Central memory CD4-positive, alpha-beta T cell (primary cell): ENCODE data around the gene MTHFD1.

Experiments used
- DNase-seq: peaks from one replicate; pipeline ENCODE4 v3.0.0; 2022

Gene MTHFD1

GRCh38 chr14:64447876-64448670 is 59.9 kb downstream of the MTHFD1 start:
- DNase-seq = no peak

- no peak for DNase-seq
Observed at GRCh38 chr14:64450255-64450654, 62.1 kb downstream of the MTHFD1 start.

GRCh38 chr14:64454671-64455070 is 66.5 kb downstream of the MTHFD1 start:
- DNase-seq = no peak

GRCh38 chr14:64459405-64460136 is 71.4 kb downstream of the MTHFD1 start:
- DNase-seq = no peak

DNA sequence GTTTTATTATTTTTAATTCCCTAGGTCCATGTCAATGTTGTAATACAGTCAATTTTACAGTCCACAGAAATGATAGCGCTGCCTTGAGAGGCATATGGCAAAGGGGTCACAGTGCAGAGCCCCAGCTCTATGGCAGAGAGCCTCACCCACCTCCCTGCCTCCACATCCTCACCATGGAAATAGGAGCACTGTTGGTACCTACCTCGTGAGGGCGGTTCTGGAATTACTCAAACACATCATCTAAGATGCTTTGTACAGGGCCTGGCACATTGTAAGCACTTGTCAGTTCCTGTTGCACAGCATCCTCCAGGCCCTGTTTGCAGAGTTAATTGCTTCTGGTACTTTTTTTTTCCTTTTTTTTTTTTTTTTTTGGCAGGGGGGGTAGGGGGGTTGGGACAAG is 73.1 kb downstream of the MTHFD1 start:
- no peak for DNase-seq

- no peak for DNase-seq
Observed at GRCh38 chr14:64463195-64463594, 75.0 kb downstream of the MTHFD1 start.

DNA sequence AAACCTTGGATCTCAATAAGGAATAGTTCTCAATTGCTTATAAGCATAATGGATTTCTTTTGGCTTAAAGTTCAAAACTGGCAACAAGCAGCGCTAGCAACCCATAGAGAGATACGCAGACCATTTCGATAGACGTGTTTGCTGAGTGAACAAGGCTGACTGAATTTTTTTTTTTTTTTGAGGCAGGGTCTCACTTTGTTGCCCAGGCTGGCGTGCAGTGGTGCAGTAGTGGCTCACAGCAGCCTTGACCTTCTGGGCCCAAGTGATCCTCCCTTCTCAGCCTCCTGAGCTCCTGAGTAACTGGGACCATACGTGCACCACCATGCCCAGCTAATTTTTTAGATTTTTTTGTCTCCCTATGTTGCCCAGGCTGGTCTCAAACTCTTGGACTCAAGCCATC is 75.7 kb downstream of the MTHFD1 start:
- DNase-seq = no peak

- DNase-seq = no peak
Observed at GRCh38 chr14:64464651-64465050, 76.5 kb downstream of the MTHFD1 start.

- DNase-seq = peak; percentile 63
Observed at GRCh38 chr14:64465191-64465822, 77.2 kb downstream of the MTHFD1 start, which contains the start of gene AKAP5. TSS of gene AKAP5 (plus strand) at chr14:64465499. CDS start at chr14:64468395, 2,896 bp downstream.

GRCh38 chr14:64465831-64466554 is 77.8 kb downstream of the MTHFD1 start:
- DNase-seq = no peak

- no peak for DNase-seq
Observed at GRCh38 chr14:64467101-64467500, 78.9 kb downstream of the MTHFD1 start.

DNA sequence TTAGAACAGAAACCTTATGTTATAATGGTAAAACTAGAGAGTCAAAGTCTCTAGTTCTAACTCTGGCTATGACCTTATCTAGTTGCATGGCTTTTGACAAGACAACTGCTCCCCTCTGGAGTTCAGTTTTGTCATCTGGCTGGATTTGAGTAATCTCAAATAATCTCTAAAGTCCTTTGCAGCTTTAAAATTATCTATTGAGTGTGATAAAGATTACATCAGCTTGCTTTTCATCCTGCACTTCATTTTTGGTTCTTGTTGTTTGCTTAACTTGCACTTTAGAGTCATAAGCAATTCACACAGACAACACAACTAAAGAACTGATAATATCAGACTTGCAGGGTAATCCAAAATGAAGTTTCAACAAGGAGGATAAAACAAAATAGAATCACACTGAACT is 79.4 kb downstream of the MTHFD1 start:
- DNase-seq = no peak

GRCh38 chr14:64468451-64468850 is 80.3 kb downstream of the MTHFD1 start:
- no peak for DNase-seq

- no peak for DNase-seq
Observed at GRCh38 chr14:64474041-64474440, 85.9 kb downstream of the MTHFD1 start.

GRCh38 chr14:64474698-64475097 is 86.5 kb downstream of the MTHFD1 start:
- no peak for DNase-seq

DNA sequence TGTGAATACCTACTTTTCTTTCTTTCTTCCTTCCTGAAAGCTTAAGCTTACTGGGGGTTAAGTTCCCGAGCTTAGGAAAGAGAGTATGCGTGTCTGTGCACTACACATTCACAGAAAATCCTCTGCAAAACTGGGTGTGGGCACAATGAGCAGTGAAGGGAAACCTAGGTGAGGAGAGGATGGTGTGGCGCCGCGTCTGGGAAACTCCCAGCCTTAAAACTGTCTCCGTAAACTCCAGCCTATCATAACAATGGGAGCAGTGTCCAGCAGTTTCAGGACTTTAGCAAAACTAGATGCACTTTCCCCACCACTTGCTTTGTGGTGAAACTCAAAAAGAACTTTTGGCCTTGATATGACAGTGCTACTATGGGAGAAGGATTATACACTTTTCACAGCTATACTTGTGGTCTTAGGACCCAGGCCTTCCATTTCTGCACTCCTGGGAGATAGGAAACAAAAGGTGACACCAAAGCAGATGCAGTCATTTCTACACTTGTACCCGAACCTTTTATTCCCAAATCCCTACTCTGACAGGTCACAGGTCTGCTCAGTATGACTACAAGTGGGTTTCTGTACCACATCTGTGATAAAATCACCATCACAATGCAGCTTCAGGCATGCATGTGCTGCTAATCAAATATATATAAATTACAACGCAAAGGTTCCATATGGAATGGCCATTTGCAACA is 87.6 kb downstream of the MTHFD1 start:
- no peak for DNase-seq

DNA sequence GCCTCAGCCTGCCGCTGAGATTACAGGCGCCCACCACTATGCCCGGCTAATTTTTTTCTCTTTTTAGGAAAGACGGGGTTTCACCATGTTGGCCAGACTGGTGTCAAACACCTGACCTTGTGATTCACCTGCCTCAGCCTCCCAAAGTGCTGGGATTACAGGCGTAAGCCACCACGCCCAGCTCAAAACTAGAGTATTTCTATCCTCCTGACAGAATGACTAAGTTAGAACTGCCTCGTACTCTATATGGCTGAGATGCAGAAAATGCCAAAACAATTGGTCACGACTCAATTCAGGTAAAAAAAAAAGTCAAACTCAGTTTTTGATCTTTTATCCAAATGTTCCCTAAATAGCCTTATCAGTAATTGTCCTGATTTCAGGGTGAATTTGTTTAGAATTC is 88.3 kb downstream of the MTHFD1 start:
- no peak for DNase-seq

DNA sequence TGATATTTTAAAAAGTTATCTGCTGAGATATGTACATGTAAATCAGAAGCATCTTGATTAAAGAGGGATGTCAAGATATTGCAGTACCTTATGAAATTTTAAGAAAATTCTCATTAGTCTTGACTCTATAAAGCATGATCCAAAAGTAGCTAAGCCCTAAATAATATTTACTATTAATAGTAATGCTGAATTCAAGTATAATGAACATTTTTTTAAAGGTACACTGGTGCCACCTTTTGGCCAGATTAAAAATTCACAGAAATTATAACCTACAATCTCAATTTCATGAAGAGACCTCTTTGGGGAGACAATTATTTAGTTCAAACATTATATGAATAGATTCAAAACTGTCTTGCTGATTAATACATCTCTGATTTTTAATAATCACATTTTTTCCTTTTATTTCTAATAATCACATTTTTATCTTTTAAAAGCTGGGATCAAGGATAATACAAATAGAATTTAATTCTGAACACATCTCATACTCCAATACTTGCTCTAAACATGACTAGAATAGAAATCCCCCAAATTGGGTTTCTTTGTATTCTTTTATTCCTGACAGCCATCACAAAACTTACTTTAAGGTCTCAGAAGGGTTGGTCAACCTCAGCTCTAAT is 90.6 kb downstream of the MTHFD1 start:
- peak; percentile 33 for DNase-seq

GRCh38 chr14:64488590-64489099 is 100.5 kb downstream of the MTHFD1 start:
- no peak for DNase-seq

DNA sequence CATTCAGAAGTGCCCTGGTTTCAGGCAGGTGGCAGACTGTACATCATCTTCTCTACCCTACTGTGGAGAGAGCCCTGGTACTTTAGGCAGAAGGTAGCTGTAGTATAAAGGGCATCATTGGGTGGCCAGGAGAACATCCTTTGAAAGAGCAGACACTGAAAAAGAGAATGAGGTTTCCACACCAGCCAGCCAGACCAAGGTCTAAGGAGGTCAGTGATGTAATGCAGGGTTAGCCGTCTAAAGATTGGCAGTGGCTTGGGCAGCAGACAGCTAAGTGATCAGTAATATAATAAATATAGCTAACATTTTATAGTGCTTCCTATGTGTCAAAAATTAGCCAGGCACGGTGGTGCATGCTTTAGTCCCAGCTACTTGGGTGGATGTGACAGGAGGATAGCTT is 103.5 kb downstream of the MTHFD1 start:
- no peak for DNase-seq

- no peak for DNase-seq
Observed at GRCh38 chr14:64493455-64493854, 105.3 kb downstream of the MTHFD1 start.

DNA sequence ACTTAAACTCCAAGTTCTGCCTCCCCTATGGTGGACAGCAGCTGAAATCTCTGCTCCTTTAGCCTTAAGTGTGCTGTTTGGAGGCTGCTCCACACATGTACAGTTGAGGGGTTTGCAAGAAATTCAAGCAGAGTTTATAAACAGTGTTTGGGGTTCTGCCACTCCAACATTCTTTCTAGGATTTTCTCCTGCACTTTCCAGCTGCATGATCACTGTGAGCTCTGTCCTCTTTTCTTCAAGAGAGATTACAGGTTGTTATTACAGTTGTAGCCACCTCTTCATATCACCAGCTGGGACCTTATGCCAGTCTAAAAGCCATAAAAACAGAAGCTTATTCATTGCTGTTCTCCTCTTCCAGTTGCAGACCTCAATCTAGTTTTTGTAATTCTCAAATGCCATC is 107.1 kb downstream of the MTHFD1 start:
- no peak for DNase-seq
